Suprapubic skin (tissue), 4 donors: ENCODE measurements around the gene ADD2.

Source experiments
- CTCF ChIP-seq, 2 donors: fragments of 200-600 bp in 1 of 2; fragments of 450-650 bp in 1 of 2; sonication (generic) in 1 of 2; IDR thresholded peaks; one replicate each; pipeline ENCODE4 v1.5.1; 2016 to 2019; ENCODE audit warnings: antibody characterized with exemption in 2 of 2, mild to moderate bottlenecking in 1 of 2, moderate library complexity in 1 of 2
- POLR2A ChIP-seq, 2 donors: fragments of 450-650 bp; IDR thresholded peaks; one replicate each; pipeline ENCODE4 v1.6.1; 2017; ENCODE audit warnings: antibody characterized with exemption in 2 of 2, mild to moderate bottlenecking in 2 of 2, moderate library complexity in 2 of 2
- POLR2AphosphoS5 ChIP-seq, 3 donors: sonication (generic); formaldehyde crosslinking; IDR thresholded peaks; one replicate each; pipeline ENCODE4 v1.6.1; 2017; ENCODE audit warnings: antibody characterized with exemption in 3 of 3

DNA sequence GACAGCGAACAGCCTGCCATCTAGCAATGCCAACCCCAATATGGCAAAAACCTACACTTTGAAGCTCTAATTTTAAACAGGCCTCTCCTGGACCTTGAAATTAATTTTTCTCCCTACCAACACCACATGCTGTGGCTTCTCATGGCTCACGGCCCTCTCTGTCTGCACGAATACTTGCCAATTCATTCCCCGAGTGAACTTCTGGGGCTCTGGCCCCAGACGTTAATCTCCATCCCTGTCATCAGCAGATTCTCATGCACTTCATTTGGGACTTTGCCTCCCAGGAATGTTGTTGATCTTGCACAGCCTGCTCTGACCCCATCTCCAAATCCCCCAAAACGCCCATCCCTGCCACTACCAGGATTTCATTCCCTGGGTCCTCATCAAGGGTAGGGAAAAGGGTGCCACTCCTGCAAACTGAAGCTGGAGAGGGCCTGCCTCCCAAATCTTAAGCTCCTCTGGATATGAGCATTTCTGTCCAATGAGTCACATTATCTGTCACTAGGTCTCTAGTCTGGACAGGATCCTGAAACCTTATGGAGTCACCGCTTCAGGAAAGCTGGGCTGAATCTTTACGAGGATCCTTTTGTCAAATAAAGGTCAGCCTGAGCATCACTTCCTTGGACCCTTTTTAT, 12.0 kb upstream of the ADD2 start:
- no peak for TF ChIP-seq CTCF (IDR thresholded peaks at IDR 0.05)
- no peak for TF ChIP-seq POLR2AphosphoS5 (IDR thresholded peaks at IDR 0.05)
- no peak for TF ChIP-seq POLR2A (IDR thresholded peaks at IDR 0.05)
